ENCODE results near the gene PDLIM3. TPM values are rescaled to one million over a fixed set of nuclear protein-coding genes. Genes with fewer than 3 reads are reported as not detected.

The PDLIM3 gene
- total RNA-seq, 1 donor from 2014 or later, result 308 TPM

DNA sequence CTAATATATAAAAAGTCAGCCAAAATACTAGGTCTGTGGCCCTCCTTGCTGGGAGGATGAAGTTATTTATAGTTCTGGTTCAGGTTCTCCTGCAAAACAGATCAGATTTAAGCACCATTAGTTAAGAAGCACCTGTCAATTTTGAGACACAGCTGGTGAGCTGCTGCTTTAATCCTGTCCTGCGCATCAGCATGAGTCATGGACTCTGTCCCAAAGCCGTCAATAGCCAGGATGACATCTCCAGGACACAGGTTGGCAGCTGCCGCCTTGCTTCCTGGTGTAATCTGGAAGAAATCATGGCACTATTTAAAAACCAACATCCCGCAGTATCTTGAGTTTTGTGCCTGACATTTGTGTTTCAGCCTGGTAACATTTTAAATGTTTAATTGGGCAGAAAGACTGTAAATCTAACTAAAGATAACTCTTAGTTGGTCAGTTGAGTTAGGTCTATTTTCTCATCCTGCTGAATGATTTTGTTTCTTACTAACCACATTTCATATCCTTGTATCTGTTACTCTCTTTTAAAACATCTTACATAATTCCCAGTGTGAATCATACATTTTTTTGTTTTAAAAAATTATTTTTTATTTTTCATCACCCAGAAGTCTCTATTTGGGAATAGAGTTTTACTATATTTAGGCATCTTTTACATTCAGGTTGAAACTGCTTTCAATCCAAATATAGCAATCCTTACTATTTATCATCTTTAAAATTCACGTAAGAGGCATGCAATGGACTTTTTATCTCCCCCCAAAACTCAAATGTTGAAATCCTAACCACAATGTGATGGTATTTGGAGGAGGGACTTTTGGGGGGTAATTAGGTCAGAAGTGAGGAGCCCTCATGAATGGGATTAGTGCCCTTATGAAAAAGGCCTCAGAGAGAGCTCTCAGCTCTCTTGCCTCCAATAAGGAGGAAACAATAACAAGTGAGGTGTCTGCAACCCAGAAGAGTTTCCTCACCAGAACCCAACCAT is 10.1 kb downstream of the PDLIM3 start:
- Histone ChIP-seq H3K9me3 (replicated peaks) (peaks cover 12% of the 10 kb centered on the region), H3K27ac (replicated peaks) (peak overlapping the region; percentile 16), H3K36me3 (peaks cover 30% of the 10 kb centered on the region), H3K27me3 (ENCODE audit: low read depth) (no peaks in the 10 kb centered on the region), H3K4me1 (peaks cover 29% of the 10 kb centered on the region), H3K4me3 (no peak overlapping the region)
- TF ChIP-seq, protein P1, sequence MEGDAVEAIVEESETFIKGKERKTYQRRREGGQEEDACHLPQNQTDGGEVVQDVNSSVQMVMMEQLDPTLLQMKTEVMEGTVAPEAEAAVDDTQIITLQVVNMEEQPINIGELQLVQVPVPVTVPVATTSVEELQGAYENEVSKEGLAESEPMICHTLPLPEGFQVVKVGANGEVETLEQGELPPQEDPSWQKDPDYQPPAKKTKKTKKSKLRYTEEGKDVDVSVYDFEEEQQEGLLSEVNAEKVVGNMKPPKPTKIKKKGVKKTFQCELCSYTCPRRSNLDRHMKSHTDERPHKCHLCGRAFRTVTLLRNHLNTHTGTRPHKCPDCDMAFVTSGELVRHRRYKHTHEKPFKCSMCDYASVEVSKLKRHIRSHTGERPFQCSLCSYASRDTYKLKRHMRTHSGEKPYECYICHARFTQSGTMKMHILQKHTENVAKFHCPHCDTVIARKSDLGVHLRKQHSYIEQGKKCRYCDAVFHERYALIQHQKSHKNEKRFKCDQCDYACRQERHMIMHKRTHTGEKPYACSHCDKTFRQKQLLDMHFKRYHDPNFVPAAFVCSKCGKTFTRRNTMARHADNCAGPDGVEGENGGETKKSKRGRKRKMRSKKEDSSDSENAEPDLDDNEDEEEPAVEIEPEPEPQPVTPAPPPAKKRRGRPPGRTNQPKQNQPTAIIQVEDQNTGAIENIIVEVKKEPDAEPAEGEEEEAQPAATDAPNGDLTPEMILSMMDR (IDR thresholded peaks at IDR 0.05; ENCODE audit: borderline replicate concordance), result no peak
- intact Hi-C loops (cut with micrococcal nuclease), result no loop called here
- DNase-seq, result no peak

DNA sequence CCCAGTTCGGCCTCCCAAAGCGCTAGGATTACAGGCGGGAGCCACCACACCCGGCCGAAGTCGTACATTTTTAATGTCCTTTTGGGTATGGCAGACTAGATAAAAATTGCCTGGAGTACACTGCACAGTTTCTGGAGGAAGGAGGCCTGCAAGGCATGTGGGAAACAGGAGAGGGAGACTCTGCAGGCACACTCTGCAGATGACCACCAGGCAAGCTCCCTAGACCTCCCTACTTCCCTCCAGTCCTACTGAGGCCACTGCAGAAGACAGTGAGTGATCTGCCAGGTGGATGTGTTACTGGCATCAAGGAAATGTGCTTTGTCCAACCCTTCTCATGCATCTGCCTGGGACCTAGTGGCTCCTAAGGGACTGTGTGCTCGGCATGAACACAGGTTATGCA is 11.4 kb downstream of the PDLIM3 start:
- intact Hi-C loops (cut with micrococcal nuclease), result no loop called here
- Histone ChIP-seq H3K9me3 (replicated peaks) (peaks cover 12% of the 10 kb centered on the region), H3K27me3 (ENCODE audit: low read depth) (no peaks in the 10 kb centered on the region), H3K4me3 (no peak overlapping the region), H3K4me1 (peaks cover 25% of the 10 kb centered on the region), H3K36me3 (peaks cover 39% of the 10 kb centered on the region), H3K27ac (replicated peaks) (peak overlapping the region; percentile 25)
- TF ChIP-seq, protein P1 (IDR thresholded peaks at IDR 0.05; ENCODE audit: borderline replicate concordance), result no peak
- no peak for DNase-seq

DNA sequence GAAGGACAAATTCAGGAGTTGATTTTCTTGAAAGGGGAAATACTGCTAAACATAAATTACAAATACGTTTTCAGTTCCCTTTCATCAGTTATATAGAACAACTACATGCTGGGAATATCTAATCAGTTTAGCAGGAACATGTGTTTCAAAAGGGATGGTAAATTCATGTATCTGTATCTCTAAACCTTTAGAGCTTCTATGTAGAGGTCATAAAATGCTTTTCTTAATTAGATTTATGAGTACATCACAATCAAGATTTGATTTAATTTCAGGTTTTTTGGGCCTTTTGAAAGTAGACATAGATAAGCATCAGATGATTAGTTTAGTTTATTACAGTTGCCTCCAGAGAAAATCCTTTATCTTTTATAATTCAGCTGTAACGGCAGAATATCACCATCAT is 12.9 kb downstream of the PDLIM3 start:
- no peak for DNase-seq
- no peak overlapping the region for H3K27ac ChIP-seq (replicated peaks)
- H3K4me3 ChIP-seq, result no peak overlapping the region
- peaks cover 37% of the 10 kb centered on the region for H3K4me1 ChIP-seq
- peaks cover 12% of the 10 kb centered on the region for H3K9me3 ChIP-seq (replicated peaks)
- no peaks in the 10 kb centered on the region for H3K27me3 ChIP-seq (ENCODE audit: low read depth)
- intact Hi-C loops (cut with micrococcal nuclease), result no loop called here
- TF ChIP-seq, protein P1 (IDR thresholded peaks at IDR 0.05; ENCODE audit: borderline replicate concordance), result no peak
- peaks cover 43% of the 10 kb centered on the region for H3K36me3 ChIP-seq

DNA sequence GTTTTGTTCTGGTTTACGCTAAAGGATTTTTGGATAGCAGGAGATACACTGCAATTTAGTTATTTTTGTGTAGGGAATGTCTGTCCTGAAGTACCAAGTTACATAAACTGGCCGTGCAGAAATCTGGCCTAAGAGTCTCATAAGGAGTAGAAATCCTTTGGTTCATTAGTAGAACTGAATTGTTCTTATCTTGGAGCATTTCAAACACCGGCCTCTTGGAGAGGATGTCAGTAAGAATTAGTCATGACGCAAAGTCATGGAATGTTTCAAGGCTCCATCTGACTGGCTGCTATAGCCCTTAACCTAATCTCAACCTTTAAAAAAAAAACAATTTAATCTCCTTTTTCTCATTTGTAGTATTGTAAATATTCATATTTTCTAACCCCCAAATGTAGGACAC is 15.2 kb downstream of the PDLIM3 start:
- TF ChIP-seq, protein P1 (IDR thresholded peaks at IDR 0.05; ENCODE audit: borderline replicate concordance), result no peak
- H3K9me3 ChIP-seq (replicated peaks), result no peaks in the 10 kb centered on the region
- intact Hi-C loops (cut with micrococcal nuclease), result no loop called here
- no peak for DNase-seq
- H3K4me1 ChIP-seq, result peaks cover 43% of the 10 kb centered on the region
- H3K36me3 ChIP-seq, result peaks cover 42% of the 10 kb centered on the region
- no peak overlapping the region for H3K4me3 ChIP-seq
- peak overlapping the region; percentile 40 for H3K27ac ChIP-seq (replicated peaks)
- no peaks in the 10 kb centered on the region for H3K27me3 ChIP-seq (ENCODE audit: low read depth)

DNA sequence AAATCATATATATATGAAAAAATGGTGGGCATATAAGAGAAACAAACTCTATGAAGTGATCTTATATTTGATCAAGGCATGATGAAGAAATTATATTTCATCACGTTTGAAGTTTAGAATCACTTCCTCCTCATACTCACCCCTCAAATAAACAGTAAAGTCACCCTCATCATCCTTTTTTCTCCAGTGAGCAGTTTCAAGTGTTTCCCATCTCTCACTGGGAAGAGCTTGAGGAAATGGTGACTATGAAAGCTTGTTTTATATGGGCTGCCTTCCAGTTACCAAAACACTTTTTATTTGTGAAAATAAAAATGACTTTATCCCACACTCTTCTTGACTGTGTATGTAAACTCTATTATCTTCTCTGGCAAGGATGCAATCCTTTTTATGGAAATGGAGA is 16.8 kb downstream of the PDLIM3 start:
- H3K4me3 ChIP-seq, result no peak overlapping the region
- intact Hi-C loops (cut with micrococcal nuclease), result no loop called here
- H3K27ac ChIP-seq (replicated peaks), result peak overlapping the region; percentile 13
- H3K36me3 ChIP-seq, result peaks cover 27% of the 10 kb centered on the region
- peaks cover 48% of the 10 kb centered on the region for H3K4me1 ChIP-seq
- TF ChIP-seq, protein P1 (IDR thresholded peaks at IDR 0.05; ENCODE audit: borderline replicate concordance), result no peak
- DNase-seq, result no peak
- no peaks in the 10 kb centered on the region for H3K9me3 ChIP-seq (replicated peaks)
- H3K27me3 ChIP-seq (ENCODE audit: low read depth), result no peaks in the 10 kb centered on the region

All from left ventricle myocardium inferior (tissue), 1 donor.